Sigmoid colon (tissue), 3 donors: ENCODE measurements around the gene GRK6.

Experiments
- CTCF ChIP-seq, 4 experiments: fragments of 450-650 bp in 3 of 4; fragments of 200-600 bp in 1 of 4; IDR thresholded peaks; one replicate each; pipeline ENCODE4 v1.5.1; 2016 to 2019; ENCODE audit warnings: antibody characterized with exemption in 4 of 4, mild to moderate bottlenecking in 3 of 4, moderate library complexity in 2 of 4
- POLR2A ChIP-seq, 2 donors: fragments of 450-650 bp; IDR thresholded peaks; one replicate each; pipeline ENCODE4 v1.6.1; 2016; ENCODE audit warnings: antibody characterized with exemption in 2 of 2, mild to moderate bottlenecking in 2 of 2, moderate library complexity in 2 of 2

- TF ChIP-seq POLR2A (IDR thresholded peaks at IDR 0.05): no peak
- no peak for TF ChIP-seq CTCF (IDR thresholded peaks at IDR 0.05)
These were observed 21.8 kb upstream of the GRK6 start for GRCh38 chr5:177404641-177405179.
